ENCODE data around the gene HSPBP1.

The HSPBP1 gene

DNA sequence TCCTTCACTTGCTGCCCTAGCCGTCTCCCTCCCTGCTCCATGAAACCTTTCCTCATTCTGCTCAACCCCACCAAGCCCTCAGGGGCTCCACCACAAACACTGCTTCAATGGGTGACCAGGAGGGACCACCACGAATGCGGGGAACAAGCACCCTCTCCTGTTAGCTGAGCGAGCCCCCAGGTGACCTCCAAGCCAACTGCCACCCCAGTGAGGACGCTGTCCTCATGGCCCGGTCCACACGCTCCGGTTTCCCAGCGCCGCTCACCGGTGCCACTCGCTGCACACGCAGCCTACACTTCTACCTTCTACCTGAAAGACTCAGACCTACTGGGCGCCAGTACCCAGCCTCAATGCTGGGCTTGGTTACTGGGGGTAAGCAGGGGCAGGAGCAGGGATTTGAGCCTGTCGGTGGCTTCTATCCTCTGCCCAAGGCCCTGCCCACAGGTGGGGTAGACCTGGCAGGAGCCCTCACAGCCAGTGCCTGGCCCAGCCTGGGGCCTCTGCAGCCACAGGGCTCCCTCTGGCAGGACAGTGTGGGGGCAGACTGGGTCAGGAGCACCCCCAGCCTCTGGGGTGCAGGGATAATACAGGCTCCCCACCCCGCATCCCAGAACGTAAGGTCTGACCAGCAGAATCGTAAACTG is 50.6 kb downstream of the HSPBP1 start:
- Histone ChIP-seq H3K27me3 (replicated peaks) (no peaks in the 10 kb centered on the region), H3K27ac (no peak overlapping the region), H3K4me3 (ENCODE audit: low read depth, low read length) (no peak overlapping the region), H3K36me3 (replicated peaks) (peaks cover 46% of the 10 kb centered on the region)
- in situ Hi-C loops (cut with HindIII; ENCODE audit: low pct_ligation_motif_present, low sequenced_read_pairs) = no loop called here
- TF ChIP-seq, protein P1, sequence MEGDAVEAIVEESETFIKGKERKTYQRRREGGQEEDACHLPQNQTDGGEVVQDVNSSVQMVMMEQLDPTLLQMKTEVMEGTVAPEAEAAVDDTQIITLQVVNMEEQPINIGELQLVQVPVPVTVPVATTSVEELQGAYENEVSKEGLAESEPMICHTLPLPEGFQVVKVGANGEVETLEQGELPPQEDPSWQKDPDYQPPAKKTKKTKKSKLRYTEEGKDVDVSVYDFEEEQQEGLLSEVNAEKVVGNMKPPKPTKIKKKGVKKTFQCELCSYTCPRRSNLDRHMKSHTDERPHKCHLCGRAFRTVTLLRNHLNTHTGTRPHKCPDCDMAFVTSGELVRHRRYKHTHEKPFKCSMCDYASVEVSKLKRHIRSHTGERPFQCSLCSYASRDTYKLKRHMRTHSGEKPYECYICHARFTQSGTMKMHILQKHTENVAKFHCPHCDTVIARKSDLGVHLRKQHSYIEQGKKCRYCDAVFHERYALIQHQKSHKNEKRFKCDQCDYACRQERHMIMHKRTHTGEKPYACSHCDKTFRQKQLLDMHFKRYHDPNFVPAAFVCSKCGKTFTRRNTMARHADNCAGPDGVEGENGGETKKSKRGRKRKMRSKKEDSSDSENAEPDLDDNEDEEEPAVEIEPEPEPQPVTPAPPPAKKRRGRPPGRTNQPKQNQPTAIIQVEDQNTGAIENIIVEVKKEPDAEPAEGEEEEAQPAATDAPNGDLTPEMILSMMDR (IDR thresholded peaks at IDR 0.05; ENCODE audit: low read depth, low read length, missing control alignments) = no peak
- no peak for DNase-seq

DNA sequence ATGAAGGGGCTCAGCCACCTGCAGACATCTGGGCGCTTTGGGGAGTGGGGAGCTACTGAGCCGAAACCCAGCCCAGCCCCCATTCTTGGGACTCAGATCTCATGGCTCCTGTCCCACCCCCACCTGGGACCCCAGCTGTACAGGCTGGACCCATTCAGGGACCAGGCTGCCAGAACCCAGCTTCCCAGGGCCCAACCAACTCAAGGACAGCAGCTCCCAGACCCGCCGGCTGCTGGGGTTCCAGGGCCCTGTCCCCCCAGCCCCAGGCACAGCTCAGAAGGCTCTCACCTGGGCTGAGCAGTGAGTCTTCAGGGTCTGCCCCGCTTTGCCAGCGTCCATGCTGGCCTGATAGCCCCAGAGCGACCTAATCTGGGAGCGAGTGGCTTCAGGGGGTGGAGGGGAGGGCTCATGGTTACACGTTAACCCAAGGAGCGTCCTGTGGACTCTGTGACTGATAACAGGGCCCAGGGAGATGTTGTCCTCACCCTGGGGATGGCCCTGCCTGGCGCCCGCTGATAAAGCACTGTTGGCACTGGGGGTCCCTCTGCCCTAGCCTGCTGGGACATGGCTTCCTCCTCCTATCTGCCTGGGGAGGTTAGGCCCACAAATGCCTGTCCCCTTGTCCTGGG is 51.4 kb downstream of the HSPBP1 start, which contains the start of gene TMEM86B:
TMEM86B (minus strand) TSS at position 361 of the 629 bp plus-strand sequence; CDS start at position 339, 22 bp downstream.
- in situ Hi-C loops (cut with HindIII; ENCODE audit: low pct_ligation_motif_present, low sequenced_read_pairs) = no loop called here
- Histone ChIP-seq H3K27ac (no peak within 1 kb of the TSS), H3K36me3 (replicated peaks) (peaks cover 46% of the 10 kb centered on the region), H3K4me3 (ENCODE audit: low read depth, low read length) (no peak within 1 kb of the TSS), H3K27me3 (replicated peaks) (no peaks in the 10 kb centered on the region)
- TF ChIP-seq, protein P1 (IDR thresholded peaks at IDR 0.05; ENCODE audit: low read depth, low read length, missing control alignments) = no peak
- DNase-seq = no peak

DNA sequence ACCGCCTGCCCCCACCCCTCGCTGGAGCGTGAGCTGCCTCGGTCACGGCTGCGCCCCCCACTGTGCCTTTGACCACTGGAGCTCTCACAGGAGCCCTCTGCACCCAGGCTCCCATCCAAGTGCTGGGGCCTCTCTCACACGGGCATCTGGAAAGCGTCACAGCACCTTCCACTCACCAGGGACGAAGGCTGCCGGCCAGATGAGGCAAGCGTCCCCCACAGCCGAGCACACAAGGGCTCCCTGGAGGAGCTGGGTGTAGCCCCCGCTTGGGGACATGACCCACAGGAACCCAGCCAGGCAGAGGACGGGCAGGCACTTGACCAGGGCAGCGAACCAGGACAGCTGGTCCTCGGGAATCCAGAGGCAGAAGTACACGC is 51.9 kb downstream of the HSPBP1 start:
- no peak for DNase-seq
- Histone ChIP-seq H3K36me3 (replicated peaks) (peaks cover 46% of the 10 kb centered on the region), H3K4me3 (ENCODE audit: low read depth, low read length) (no peak overlapping the region), H3K27ac (no peak overlapping the region), H3K27me3 (replicated peaks) (no peaks in the 10 kb centered on the region)
- in situ Hi-C loops (cut with HindIII; ENCODE audit: low pct_ligation_motif_present, low sequenced_read_pairs) = no loop called here
- TF ChIP-seq, protein P1 (IDR thresholded peaks at IDR 0.05; ENCODE audit: low read depth, low read length, missing control alignments) = no peak

DNA sequence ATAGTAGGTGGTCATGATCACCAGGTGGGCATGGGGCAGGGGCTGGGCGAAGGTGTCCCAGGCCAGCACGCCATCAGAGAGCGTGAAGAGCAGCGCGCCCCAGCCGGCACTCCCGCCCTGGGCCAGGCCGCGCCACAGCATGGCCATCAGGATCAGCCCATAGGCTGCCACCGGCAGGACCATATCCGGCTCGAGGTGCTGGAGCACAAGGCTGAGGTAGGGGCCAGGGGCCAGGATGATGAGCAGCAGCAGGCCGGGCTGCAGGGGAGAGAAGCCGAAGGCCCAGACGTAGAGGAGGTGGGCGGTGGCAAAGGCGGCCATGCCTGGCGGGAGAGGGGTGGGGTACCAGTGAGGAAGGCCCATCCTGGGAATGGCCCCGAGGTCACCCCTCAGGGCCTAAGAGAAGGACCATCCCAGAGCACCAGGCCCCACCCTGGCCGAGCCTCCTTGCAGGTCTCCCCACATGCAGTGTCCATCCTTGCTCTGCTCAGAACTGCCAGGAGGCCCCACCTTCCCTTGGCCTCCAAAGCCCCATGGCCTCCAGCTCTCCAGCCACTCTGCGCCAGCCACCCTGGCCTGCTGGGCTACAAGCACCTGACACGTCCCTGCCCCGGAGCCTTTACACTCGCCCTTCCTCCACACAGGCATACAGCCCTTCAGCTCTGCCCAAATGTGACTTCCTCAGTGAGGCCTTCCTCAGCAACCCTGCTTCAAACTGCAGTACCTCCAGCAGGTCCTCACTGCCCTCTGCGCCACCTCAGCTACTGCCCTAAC is 52.5 kb downstream of the HSPBP1 start:
- Histone ChIP-seq H3K36me3 (replicated peaks) (peaks cover 42% of the 10 kb centered on the region), H3K4me3 (ENCODE audit: low read depth, low read length) (no peak overlapping the region), H3K27ac (no peak overlapping the region), H3K27me3 (replicated peaks) (no peaks in the 10 kb centered on the region)
- no peak for DNase-seq
- in situ Hi-C loops (cut with HindIII; ENCODE audit: low pct_ligation_motif_present, low sequenced_read_pairs) = no loop called here
- TF ChIP-seq, protein P1 (IDR thresholded peaks at IDR 0.05; ENCODE audit: low read depth, low read length, missing control alignments) = no peak

DNA sequence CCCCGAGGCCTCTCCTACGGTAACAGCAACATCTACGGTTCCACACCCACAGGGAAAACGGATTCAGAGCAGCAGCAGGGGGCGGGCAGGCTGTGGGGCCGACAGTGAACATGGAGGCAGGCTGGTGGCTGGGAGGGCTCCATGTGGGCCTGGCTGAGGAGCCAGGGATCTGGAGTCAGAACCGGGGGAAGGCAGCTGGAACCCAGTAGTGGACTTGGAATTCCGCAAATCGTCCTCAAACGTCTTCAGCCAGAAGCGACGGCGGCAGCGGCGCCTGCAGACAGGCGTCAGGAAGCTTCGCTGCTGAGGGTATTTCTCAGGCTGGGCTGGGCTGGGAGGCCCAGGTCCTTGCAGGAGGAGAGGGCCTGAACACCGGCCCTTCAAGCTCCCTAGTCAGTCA is 53.1 kb downstream of the HSPBP1 start:
- Histone ChIP-seq H3K4me3 (ENCODE audit: low read depth, low read length) (no peak overlapping the region), H3K36me3 (replicated peaks) (peaks cover 35% of the 10 kb centered on the region), H3K27me3 (replicated peaks) (no peaks in the 10 kb centered on the region), H3K27ac (no peak overlapping the region)
- in situ Hi-C loops (cut with HindIII; ENCODE audit: low pct_ligation_motif_present, low sequenced_read_pairs) = no loop called here
- DNase-seq = no peak
- TF ChIP-seq, protein P1 (IDR thresholded peaks at IDR 0.05; ENCODE audit: low read depth, low read length, missing control alignments) = no peak
